LNCaP clone FGC (cell line): ENCODE data around the gene RFX2.

ENCODE experiments used
- DNase-seq: peaks from one replicate; pipeline ENCODE4 v3.0.0-alpha.2; 2011; ENCODE audit warnings: low read depth
- H3K4me3 ChIP-seq: 2 replicates; pipeline ENCODE4 v1.5.1; 2011; ENCODE audit warnings: mild to moderate bottlenecking, low read depth, low read length, control low read depth
- CTCF ChIP-seq: IDR thresholded peaks from 2 replicates; pipeline ENCODE4 v1.5.1; 2012; ENCODE audit warnings: mild to moderate bottlenecking; ENCODE audit not compliant: control insufficient read depth, insufficient read depth; ENCODE audit errors: extremely low read depth

Gene RFX2

GRCh38 chr19:6132482-6132881, 22.2 kb upstream of the RFX2 start:
- DNase-seq, result no peak

GRCh38 chr19:6127716-6128335, 17.5 kb upstream of the RFX2 start:
- no peak for TF ChIP-seq CTCF
- no peak overlapping the region for H3K4me3 ChIP-seq
- DNase-seq, result no peak

More at GRCh38 chr19:6132482-6132881, 22.2 kb upstream of the RFX2 start:
- no peak overlapping the region for H3K4me3 ChIP-seq
- TF ChIP-seq CTCF, result no peak

- peak; percentile 65 for TF ChIP-seq CTCF
- peak; percentile 70 for DNase-seq
- no peak overlapping the region for H3K4me3 ChIP-seq
Observed at GRCh38 chr19:6126335-6126974, 16.2 kb upstream of the RFX2 start.

GRCh38 chr19:6125571-6125989, 15.3 kb upstream of the RFX2 start:
- peak; percentile 73 for DNase-seq
- H3K4me3 ChIP-seq, result no peak overlapping the region
- peak; percentile 84 for TF ChIP-seq CTCF

GRCh38 chr19:6119031-6119430, 8.7 kb upstream of the RFX2 start:
- TF ChIP-seq CTCF, result no peak
- H3K4me3 ChIP-seq, result no peak overlapping the region
- DNase-seq, result no peak

- H3K4me3 ChIP-seq, result no peak overlapping the region
- TF ChIP-seq CTCF, result no peak
- no peak for DNase-seq
Observed at GRCh38 chr19:6118043-6118442, 7.7 kb upstream of the RFX2 start.

- TF ChIP-seq CTCF, result no peak
- DNase-seq, result no peak
- H3K4me3 ChIP-seq, result no peak overlapping the region
Observed at GRCh38 chr19:6117534-6117933, 7.2 kb upstream of the RFX2 start.
